OCI-LY3 (cell line): ENCODE data around the gene ZNF692.
"Not testable (repeated sequence)": the region's sequence is repeated elsewhere in the genome, so short reads cannot be mapped to it uniquely, and the experiment has no call there.

Source experiments
- H2AFZ ChIP-seq: fragments of 200-600, 300-600 bp; shearing (Covaris generic); 2 replicates; pipeline ENCODE4 v1.6.0; 2014; ENCODE audit warnings: antibody characterized with exemption, low read depth, low read length
- H3K27ac ChIP-seq: fragments of 200-600, 300-600 bp; sonication (generic); 2 replicates; pipeline ENCODE4 v1.5.1; 2014; ENCODE audit warnings: mild to moderate bottlenecking, low read length, moderate library complexity, mixed read lengths
- H3K27me3 ChIP-seq: fragments of 200-600, 300-600 bp; sonication (generic); 2 replicates; pipeline ENCODE4 v1.6.1; 2014; ENCODE audit warnings: low read depth, low read length, mixed read lengths
- H3K36me3 ChIP-seq: fragments of 200-600, 300-600 bp; sonication (generic); replicated peaks from 2 replicates; pipeline ENCODE3; 2014; ENCODE audit warnings: low read depth, low read length, mixed read lengths
- H3K4me1 ChIP-seq: fragments of 300-600, 200-600 bp; sonication (generic); 2 replicates; pipeline ENCODE4 v1.6.1; 2014; ENCODE audit warnings: low read length, mixed read lengths
- H3K4me2 ChIP-seq: fragments of 200-600, 300-600 bp; sonication (generic); 2 replicates; pipeline ENCODE4 v1.6.1; 2014; ENCODE audit warnings: low read length, mixed read lengths
- H3K4me3 ChIP-seq: fragments of 300-600, 200-600 bp; sonication (generic); 2 replicates; pipeline ENCODE4 v1.5.1; 2014; ENCODE audit warnings: antibody characterized with exemption, mild to moderate bottlenecking, low read length, moderate library complexity
- H3K79me2 ChIP-seq: fragments of 300-600, 200-600 bp; shearing (Covaris generic); 2 replicates; pipeline ENCODE4 v1.6.1; 2014; ENCODE audit warnings: mild to moderate bottlenecking, low read length, mixed read lengths
- H3K9ac ChIP-seq: fragments of 300-600, 200-600 bp; shearing (Covaris generic); 2 replicates; pipeline ENCODE4 v1.6.0; 2014; ENCODE audit warnings: mild to moderate bottlenecking, low read length, moderate library complexity
- H3K9me3 ChIP-seq: fragments of 200-600, 300-600 bp; shearing (Covaris generic); 2 replicates; pipeline ENCODE4 v1.6.1; 2014; ENCODE audit warnings: low read length, mixed read lengths; ENCODE audit not compliant: insufficient read depth
- H4K20me1 ChIP-seq: fragments of 200-600, 300-600 bp; sonication (generic); 2 replicates; pipeline ENCODE4 v1.6.1; 2016; ENCODE audit warnings: low read length, mixed read lengths; ENCODE audit not compliant: insufficient read depth
- EZH2phosphoT487 ChIP-seq: fragments of 200-600 bp; shearing (Covaris generic); IDR thresholded peaks from 2 replicates; pipeline ENCODE4 v1.6.1; 2018; ENCODE audit warnings: antibody characterized with exemption, mixed run types, low read depth
- TF ChIP-seq, protein P1 (sequence below): fragments of 200-600, 300-600 bp; sonication (generic); IDR thresholded peaks from 2 replicates; pipeline ENCODE4 v1.5.1; 2014; ENCODE audit warnings: antibody characterized with exemption, low read length, low read depth

Gene ZNF692

DNA sequence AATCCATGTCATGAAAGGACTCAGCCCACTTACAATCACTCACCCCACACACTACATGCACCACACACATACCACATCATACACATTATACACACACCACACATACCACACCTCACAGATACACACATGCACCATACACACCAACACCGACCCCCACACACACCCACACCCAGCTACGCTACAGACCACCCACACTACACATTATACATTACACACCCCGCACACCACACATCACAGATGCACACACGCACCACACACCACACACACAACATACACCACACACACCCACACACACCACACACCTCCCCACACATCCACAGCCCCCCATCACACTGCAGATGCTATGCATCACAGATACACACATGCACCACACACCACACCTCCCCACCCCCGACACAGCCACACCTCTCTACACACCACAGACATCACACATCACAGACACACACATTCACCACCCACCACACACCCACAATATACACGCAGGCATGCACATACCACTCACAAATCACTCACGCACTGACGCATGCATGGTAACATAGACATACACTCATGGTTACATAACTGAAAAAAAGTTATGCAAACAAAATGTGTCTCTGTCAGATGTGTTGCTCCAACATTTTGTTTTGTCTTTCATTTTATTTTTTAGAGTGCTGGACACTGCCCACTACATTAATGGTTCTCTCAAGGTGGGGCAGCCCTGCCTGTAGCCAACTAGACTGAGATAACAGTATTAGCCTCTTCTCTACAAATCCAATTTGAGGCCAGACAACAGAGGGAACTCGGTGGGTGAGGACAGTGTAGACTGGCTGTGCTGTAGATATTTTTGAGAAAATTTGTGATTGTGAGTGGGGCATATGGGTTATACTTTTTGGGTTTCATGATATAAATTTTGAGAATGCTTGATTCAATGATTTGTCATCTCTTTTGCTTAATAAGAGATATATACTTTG lies 31.9 kb upstream of the ZNF692 start:
- H3K36me3 ChIP-seq: no peaks in the 10 kb centered on the region
- peaks cover 7% of the 10 kb centered on the region for H3K27me3 ChIP-seq
- no peak overlapping the region for H2AFZ ChIP-seq
- H3K4me1 ChIP-seq: no peaks in the 10 kb centered on the region
- no peak overlapping the region for H3K4me2 ChIP-seq
- no peak overlapping the region for H3K9ac ChIP-seq
- H3K27ac ChIP-seq: no peak overlapping the region
- H3K9me3 ChIP-seq: no peaks in the 10 kb centered on the region
- TF ChIP-seq, protein P1, sequence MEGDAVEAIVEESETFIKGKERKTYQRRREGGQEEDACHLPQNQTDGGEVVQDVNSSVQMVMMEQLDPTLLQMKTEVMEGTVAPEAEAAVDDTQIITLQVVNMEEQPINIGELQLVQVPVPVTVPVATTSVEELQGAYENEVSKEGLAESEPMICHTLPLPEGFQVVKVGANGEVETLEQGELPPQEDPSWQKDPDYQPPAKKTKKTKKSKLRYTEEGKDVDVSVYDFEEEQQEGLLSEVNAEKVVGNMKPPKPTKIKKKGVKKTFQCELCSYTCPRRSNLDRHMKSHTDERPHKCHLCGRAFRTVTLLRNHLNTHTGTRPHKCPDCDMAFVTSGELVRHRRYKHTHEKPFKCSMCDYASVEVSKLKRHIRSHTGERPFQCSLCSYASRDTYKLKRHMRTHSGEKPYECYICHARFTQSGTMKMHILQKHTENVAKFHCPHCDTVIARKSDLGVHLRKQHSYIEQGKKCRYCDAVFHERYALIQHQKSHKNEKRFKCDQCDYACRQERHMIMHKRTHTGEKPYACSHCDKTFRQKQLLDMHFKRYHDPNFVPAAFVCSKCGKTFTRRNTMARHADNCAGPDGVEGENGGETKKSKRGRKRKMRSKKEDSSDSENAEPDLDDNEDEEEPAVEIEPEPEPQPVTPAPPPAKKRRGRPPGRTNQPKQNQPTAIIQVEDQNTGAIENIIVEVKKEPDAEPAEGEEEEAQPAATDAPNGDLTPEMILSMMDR: no peak
- no peak for TF ChIP-seq EZH2phosphoT487
- H4K20me1 ChIP-seq: no peaks in the 10 kb centered on the region
- H3K4me3 ChIP-seq: no peak overlapping the region
- no peaks in the 10 kb centered on the region for H3K79me2 ChIP-seq

- H3K27me3 ChIP-seq, H2AFZ ChIP-seq, H3K36me3 ChIP-seq, H3K4me1 ChIP-seq, H3K9ac ChIP-seq, H3K27ac ChIP-seq, H3K79me2 ChIP-seq, H3K4me3 ChIP-seq, H3K9me3 ChIP-seq, H4K20me1 ChIP-seq, H3K4me2 ChIP-seq: not testable (repeated sequence)
These were observed 31.0 kb upstream of the ZNF692 start for GRCh38 chr1:248889914-248890243.

DNA sequence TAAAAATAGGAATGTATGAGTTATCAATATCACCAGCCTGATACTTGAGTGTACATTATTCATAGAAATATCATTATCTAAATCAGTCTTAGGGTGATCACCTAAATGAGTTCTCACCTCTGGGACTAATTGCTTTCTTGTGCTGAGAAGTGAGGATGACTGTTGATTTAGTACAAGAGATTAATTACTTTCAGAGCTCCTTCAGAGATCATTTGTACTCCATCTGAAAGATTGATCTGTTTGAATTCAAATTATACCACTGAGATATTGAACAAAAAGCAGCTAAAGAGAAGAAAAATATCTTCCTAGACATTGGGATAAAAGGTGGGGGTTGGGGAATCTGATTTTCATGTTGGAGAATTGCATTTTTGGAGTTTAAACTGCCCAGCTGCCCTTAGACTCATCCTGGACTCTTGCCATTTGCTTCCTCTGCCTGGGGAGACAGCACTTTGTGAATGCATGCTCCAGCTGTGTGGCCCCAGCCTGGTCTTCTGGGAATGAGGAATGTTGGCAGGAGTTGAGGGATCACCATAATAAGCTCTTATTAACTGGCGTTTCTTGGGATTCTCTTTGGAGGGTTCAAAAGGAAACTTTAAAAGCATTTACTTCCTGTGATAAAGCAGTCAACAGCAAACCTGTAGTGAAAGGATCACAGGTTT lies 27.5 kb upstream of the ZNF692 start:
- no peaks in the 10 kb centered on the region for H4K20me1 ChIP-seq
- no peaks in the 10 kb centered on the region for H3K36me3 ChIP-seq
- H3K79me2 ChIP-seq: no peaks in the 10 kb centered on the region
- H3K9me3 ChIP-seq: no peaks in the 10 kb centered on the region
- no peaks in the 10 kb centered on the region for H3K4me1 ChIP-seq
- no peak overlapping the region for H3K27ac ChIP-seq
- no peak overlapping the region for H2AFZ ChIP-seq
- no peak overlapping the region for H3K4me3 ChIP-seq
- no peak for TF ChIP-seq EZH2phosphoT487
- TF ChIP-seq, protein P1: no peak
- H3K4me2 ChIP-seq: no peak overlapping the region
- H3K9ac ChIP-seq: no peak overlapping the region
- H3K27me3 ChIP-seq: no peaks in the 10 kb centered on the region

- H3K9ac ChIP-seq: no peak overlapping the region
- H3K4me2 ChIP-seq: no peak overlapping the region
- no peaks in the 10 kb centered on the region for H4K20me1 ChIP-seq
- H3K4me1 ChIP-seq: no peaks in the 10 kb centered on the region
- H3K36me3 ChIP-seq: no peaks in the 10 kb centered on the region
- no peaks in the 10 kb centered on the region for H3K27me3 ChIP-seq
- H3K4me3 ChIP-seq: no peak overlapping the region
- H3K9me3 ChIP-seq: no peaks in the 10 kb centered on the region
- no peak overlapping the region for H3K27ac ChIP-seq
- TF ChIP-seq, protein P1: no peak
- no peak for TF ChIP-seq EZH2phosphoT487
- H3K79me2 ChIP-seq: no peaks in the 10 kb centered on the region
- H2AFZ ChIP-seq: no peak overlapping the region; the same call in 1 of the 2 replicates
These were observed 26.8 kb upstream of the ZNF692 start for GRCh38 chr1:248885646-248886045.
